C4-2B (cell line): ENCODE results near the gene SLCO3A1.

Experiments used
- ZFX ChIP-seq: fragments of 450-650 bp; IDR thresholded peaks from 2 replicates; pipeline ENCODE4 v1.6.1; 2017
- TF ChIP-seq, protein P1 (sequence below): fragments of 450-650 bp; conservative IDR thresholded peaks from 2 replicates; pipeline ENCODE4 v1.5.1; 2017; ENCODE audit warnings: mild to moderate bottlenecking

DNA sequence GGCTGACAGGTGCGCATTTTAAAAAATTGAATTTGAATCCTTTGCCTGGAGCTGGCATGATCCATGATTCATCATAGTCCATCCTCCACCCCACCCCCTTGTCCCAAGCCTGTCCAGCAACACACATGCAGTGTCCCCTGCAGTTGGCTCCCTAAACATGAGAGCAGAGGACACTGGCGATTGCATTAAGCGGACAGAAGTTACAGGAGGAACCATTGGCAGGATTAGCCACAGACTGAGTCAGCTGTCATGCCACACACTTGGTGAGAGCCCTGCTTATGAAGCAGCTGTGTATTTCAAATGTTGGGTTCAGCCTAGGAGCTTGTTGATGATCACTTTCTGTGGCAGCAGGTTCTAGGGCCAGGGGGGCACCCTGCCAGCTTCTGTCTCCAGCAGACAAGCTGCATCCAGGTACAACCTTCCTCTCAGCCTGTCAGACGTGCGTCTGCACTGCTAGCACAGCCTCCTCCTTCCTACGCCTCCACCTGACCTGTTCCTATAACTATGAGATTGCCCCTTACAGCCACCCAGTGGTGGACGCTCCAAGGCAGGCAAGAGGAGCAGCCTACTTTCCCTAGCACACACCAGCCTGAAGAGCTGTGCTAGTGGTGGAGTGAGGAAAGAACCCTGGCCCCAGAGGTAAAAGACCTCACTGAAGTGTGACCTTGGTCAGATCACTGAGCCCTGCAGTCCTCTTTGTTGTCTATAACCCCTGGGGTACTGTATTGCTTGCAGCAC is 121.9 kb downstream of the SLCO3A1 start:
- TF ChIP-seq, protein P1, sequence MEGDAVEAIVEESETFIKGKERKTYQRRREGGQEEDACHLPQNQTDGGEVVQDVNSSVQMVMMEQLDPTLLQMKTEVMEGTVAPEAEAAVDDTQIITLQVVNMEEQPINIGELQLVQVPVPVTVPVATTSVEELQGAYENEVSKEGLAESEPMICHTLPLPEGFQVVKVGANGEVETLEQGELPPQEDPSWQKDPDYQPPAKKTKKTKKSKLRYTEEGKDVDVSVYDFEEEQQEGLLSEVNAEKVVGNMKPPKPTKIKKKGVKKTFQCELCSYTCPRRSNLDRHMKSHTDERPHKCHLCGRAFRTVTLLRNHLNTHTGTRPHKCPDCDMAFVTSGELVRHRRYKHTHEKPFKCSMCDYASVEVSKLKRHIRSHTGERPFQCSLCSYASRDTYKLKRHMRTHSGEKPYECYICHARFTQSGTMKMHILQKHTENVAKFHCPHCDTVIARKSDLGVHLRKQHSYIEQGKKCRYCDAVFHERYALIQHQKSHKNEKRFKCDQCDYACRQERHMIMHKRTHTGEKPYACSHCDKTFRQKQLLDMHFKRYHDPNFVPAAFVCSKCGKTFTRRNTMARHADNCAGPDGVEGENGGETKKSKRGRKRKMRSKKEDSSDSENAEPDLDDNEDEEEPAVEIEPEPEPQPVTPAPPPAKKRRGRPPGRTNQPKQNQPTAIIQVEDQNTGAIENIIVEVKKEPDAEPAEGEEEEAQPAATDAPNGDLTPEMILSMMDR, result no peak
- TF ChIP-seq ZFX, result no peak
